NCI-H1092 (cell line): Measurements from ENCODE around the gene UCP1.
"Not testable (repeated sequence)": the region's sequence is repeated elsewhere in the genome, so short reads cannot be mapped to it uniquely, and the experiment has no call there.

ENCODE experiments used
- DNase-seq: peaks from one replicate; lab custom pipeline; 2025; lab: John Stamatoyannopoulos, UW

Gene UCP1

DNA sequence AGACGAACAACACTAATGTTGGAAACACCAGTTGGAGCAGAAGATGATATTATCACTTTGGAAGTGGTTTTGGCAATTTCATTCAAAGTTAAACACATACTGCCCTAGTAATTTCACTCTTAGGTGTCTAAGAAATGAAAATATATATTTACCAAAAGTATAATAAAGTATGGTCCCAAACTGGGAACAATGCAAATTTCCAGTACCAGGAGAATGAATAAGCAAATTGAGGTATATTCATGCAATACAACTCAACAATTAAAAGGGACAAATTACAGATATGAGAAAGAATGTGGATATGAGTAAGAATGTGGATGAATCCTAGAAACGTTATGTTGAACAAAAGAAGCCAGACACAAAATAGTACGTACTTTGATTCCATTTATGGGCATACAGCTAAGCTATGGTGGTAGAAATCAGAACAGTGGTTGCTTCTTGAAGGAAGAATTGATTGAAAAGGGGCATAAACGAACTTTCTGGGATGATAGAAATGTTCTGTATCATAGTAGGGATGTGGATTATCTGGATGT is 34.7 kb downstream of the UCP1 start:
- no peak for DNase-seq

DNA sequence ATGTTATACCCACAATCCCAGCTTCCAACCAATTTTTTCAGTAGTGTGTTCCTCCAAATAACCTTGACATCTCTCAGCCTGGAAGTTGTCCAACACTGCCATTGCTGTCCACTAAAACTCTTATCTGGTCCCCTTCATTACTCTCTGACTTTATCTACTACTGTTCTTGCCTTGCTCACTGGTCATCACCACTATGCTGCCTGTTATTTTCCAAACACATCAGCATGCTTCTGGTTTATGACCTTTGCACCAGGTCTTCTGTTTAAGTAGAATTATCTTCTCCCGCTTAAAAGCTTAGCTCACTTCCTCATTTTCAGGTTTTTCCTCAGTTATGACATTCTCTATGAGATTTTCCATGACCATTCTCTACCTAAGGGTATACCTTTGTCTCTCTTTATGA is 39.3 kb downstream of the UCP1 start:
- no peak for DNase-seq

DNA sequence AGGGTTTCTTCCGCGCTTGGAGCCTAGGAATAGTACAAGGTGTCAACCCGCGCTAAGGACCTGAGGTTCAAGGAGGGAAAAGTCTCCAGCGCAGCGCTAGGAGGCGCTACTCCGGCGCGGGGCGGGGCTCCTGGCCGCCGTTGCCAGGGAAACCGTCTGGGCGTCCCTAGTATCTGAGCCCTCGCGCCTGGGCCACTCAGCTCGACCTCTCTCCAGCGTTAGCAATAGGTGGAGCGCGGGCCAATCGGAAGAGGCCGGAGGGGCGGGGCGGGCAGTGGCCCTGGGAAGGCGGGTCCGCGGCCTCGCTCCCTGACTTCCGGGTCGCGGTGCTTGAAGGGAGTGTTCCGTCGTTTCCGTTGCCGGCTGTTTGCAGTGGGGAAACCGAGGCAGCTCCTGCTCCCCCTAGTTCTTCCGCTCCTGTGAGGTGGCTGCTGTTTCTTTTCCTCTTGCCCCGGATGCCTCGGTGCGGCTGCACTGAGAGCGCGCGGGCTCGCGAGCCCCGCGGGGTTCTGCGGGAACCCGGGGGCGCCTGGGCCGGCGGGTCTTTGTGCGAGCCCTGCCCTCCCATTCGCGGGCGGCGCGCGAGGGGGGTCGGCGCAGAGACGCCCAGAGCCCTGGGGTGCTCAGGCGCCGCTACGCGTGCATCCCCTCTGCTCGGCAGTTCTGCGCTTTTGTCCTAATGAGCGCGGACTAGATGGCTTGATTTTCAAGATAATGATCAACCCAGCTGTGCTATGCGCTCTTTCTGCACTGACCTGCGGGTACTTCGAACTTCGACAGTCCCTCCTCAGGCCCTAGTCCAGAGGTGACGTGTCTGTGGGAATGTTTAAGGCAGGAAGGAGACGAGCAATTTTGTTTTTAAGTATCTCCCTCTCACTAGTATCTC is 44.7 kb downstream of the UCP1 start, which contains the start of gene ELMOD2:
Gene ELMOD2, plus strand, starts transcription at position 312 of the 886 bp plus-strand sequence. CDS start 1,261 bp downstream, outside the sequence.
- DNase-seq = peak; percentile 98

DNA sequence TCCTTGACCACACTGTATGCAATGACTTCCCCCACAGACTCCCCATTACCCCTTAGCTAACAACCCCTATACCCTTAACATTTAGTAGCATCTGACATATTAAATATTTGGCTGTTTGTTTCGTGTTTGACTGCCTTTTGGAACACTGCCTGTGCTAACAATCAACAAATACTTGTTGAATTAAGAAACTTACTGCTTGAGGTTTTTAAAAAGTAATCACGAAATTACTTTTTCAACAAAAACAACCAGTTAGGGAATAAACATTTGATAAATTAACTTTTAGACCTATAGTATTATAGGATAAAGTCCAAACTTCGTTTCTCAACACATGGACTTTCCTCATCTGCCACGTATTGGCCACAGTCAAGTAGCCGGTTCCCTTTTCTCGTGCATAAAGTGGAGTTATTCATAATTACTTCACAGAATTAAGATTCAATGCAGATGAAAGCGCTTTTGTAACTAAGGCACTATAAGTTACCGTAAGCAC is 45.3 kb downstream of the UCP1 start:
- no peak for DNase-seq

DNA sequence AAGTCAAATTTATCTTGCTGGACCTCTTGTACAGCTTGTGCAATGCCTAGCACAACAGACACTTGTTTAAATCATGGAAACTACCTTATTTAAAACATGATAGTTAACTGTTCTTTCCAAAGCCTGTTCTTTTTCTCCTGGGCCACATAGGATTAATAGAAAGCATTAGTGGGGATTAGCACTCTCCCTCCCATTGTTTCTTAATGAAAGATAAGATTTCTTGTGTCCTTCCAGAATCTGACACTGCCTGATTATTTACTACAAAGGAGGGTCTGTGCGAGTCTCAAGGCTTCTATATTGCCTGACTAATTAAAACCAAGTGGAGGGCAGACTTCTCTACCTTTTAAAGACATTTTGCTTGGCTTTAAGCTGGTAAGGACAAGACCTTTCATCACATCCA is 53.3 kb downstream of the UCP1 start:
- DNase-seq = no peak

DNA sequence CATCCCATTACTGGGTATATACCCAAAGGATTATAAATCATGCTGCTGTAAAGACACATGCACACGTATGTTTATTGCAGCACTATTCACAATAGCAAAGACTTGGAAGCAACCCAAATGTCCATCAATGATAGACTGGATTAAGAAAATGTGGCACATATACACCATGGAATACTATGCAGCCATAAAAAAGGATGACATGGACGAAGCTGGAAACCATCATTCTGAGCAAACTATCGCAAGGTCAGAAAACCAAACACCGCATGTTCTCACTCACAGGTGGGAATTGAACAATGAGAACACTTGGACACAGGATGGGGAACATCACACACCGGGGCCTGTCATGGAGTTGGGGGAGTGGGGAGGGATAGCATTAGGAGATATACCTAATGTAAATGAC is 55.0 kb downstream of the UCP1 start:
- DNase-seq = not testable (repeated sequence)
